ENCODE data around the gene NGEF. TPM values are rescaled to one million over a fixed set of nuclear protein-coding genes. Genes with fewer than 3 reads are reported as not detected.

Gene NGEF
- total and polyA plus RNA-seq, 7 donors: 0.13 to 0.51 (median 0.25) TPM; not detected in 1

DNA sequence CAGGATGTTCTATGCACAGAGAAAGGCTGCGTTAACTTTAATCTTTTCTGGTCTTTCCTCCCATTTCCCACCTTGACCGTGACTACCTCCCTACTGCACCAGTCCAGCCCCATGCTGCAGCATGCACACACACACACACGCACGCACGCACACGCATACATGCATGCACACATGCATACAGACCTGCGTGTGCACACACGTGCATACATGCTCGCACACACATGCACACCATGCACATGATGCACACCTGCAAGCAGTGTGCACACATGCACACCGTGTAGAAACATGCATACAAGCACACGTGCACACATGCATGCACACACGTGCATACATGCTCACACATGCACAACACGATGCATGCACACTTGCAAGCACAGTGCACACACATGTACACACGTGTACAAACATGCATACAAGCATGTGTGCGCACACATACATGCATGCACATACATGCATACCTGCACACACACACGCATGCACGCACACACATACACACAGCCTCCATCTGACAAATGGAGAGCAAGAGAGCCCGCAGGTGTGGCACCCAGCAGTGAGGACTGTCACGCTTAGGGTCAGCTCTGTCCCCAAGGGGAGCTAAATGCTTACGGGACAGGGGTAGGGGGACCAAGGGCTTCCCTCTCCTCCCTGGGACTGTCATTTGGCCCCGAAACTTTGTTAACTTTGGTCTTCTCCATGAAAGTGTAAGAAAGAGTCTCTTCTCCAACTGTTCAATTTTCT lies 124.8 kb downstream of the NGEF start:
- H3K4me1 ChIP-seq: peaks cover 8% of the 10 kb centered on the region
- WGBS, 3 donors: 79 to 86% (median 85%) methylated on average over 21 of the region's 21 CpGs
- no peak overlapping the region for H3K27ac ChIP-seq
- H3K9me3 ChIP-seq: no peaks in the 10 kb centered on the region
- no peak overlapping the region for H3K4me3 ChIP-seq
- no peak for ATAC-seq
- H3K27me3 ChIP-seq (ENCODE audit: insufficient read depth in 3 of 3, low read length in 2 of 3): no peaks in the 10 kb centered on the region
- no peak for DNase-seq
- intact Hi-C loops (cut with DNase I): loop anchor here in 1 of 2 donors (10.0 kb wide), 1 partner anchor 157 kb away; no protein-coding TSS in a partner anchor
- no peaks in the 10 kb centered on the region for H3K36me3 ChIP-seq (ENCODE audit: insufficient read depth in 1 of 2, low read depth in 1 of 2)
- TF ChIP-seq, protein P1, sequence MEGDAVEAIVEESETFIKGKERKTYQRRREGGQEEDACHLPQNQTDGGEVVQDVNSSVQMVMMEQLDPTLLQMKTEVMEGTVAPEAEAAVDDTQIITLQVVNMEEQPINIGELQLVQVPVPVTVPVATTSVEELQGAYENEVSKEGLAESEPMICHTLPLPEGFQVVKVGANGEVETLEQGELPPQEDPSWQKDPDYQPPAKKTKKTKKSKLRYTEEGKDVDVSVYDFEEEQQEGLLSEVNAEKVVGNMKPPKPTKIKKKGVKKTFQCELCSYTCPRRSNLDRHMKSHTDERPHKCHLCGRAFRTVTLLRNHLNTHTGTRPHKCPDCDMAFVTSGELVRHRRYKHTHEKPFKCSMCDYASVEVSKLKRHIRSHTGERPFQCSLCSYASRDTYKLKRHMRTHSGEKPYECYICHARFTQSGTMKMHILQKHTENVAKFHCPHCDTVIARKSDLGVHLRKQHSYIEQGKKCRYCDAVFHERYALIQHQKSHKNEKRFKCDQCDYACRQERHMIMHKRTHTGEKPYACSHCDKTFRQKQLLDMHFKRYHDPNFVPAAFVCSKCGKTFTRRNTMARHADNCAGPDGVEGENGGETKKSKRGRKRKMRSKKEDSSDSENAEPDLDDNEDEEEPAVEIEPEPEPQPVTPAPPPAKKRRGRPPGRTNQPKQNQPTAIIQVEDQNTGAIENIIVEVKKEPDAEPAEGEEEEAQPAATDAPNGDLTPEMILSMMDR (IDR thresholded peaks at IDR 0.05): no peak

DNA sequence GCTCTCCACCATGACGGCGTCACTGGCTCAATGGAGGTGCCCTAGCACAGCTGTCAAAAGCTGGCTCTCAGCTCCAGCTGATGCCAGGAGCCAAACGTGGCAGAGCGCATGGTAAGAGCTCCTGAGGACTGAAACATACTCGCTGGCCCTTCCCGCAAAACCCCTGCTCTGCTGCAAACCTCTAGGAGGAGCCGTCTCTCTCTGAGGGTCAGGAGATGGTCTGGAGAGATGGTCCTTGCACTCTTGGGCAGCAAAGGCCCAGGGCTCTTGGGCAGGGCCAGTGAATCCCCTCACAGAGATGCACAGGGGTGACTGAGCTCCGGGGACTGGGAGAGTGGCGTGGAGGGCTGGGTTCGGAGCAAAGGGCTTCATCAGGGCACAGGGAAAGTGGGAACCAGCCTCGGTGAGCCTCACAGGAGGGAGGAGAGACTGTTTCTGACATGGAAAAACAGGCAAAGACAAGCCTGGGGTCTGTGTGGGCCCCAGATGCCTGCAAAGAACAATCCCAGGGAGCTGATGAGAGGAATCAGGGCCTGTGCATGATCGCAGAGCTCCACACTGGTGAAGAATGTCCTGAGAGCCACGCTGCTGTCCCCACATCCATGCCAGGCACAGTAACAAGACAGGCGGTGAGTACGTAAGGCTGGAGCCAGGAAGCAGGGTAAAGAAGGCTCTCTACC lies 125.7 kb downstream of the NGEF start:
- 57 to 67% (median 64%) methylated on average over 15 of the region's 15 CpGs for WGBS, 3 donors
- H3K27me3 ChIP-seq (ENCODE audit: insufficient read depth in 3 of 3, low read length in 2 of 3): no peaks in the 10 kb centered on the region
- no peak overlapping the region for H3K4me3 ChIP-seq
- DNase-seq (no peak), ATAC-seq (no peak)
- TF ChIP-seq, protein P1 (IDR thresholded peaks at IDR 0.05): no peak
- intact Hi-C loops (cut with DNase I): loop anchor here in 1 of 2 donors (10.0 kb wide), 1 partner anchor 157 kb away; no protein-coding TSS in a partner anchor
- H3K27ac ChIP-seq: no peak overlapping the region
- H3K9me3 ChIP-seq: no peaks in the 10 kb centered on the region
- H3K36me3 ChIP-seq (ENCODE audit: insufficient read depth in 1 of 2, low read depth in 1 of 2): no peaks in the 10 kb centered on the region
- H3K4me1 ChIP-seq: peaks cover 8% of the 10 kb centered on the region

DNA sequence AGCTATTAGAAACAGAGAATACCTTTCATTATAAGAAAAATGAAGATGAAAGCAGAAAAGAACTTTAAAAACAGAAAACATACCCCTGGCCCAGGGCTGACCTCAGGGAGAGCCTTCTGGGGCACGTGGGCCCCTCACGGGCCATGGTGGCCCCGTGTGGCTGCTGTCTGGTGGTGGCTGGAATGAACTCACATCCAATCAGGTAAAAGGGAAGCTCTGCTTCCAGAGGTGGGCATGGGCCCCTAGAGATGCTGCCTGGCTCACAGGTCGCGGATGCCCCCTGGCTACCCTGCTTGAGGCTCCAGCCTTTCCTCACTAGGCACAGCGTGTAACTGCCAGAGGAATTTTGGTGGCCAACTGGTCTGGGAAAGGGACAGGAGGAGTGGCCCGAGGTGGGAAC lies 126.4 kb downstream of the NGEF start:
- Histone ChIP-seq H3K4me1 (peaks cover 7% of the 10 kb centered on the region), H3K9me3 (no peaks in the 10 kb centered on the region), H3K36me3 (ENCODE audit: insufficient read depth in 1 of 2, low read depth in 1 of 2) (no peaks in the 10 kb centered on the region), H3K27me3 (ENCODE audit: insufficient read depth in 3 of 3, low read length in 2 of 3) (no peaks in the 10 kb centered on the region), H3K27ac (no peak overlapping the region), H3K4me3 (no peak overlapping the region)
- ATAC-seq (no peak), DNase-seq (no peak)
- TF ChIP-seq, protein P1 (IDR thresholded peaks at IDR 0.05): no peak
- WGBS, 3 donors: 60 to 70% (median 70%) methylated on average over 7 of the region's 7 CpGs
- intact Hi-C loops (cut with DNase I): loop anchor here in 1 of 2 donors (10.0 kb wide), 1 partner anchor 158 kb away; no protein-coding TSS in a partner anchor

DNA sequence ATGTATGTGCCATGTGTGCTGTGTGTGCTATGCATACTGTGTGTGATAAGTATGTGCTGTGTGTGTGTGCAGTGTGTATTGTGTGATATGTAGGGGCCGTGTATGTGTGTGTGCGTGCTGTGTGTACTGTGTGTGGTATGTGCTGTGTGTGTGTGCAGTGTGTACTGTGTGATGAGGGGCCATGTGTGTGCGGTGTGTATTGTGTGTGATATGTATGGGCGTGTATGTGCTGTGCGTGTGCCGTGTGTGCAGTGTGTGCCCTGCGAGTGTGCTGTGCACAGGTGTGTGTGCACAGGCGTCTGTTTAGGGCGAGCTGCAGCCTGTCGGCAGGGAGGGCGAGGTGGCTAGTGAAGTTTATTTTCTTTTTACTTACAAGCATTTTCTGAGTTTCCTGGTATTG lies 126.9 kb downstream of the NGEF start:
- no peaks in the 10 kb centered on the region for H3K36me3 ChIP-seq (ENCODE audit: insufficient read depth in 1 of 2, low read depth in 1 of 2)
- intact Hi-C loops (cut with DNase I): loop anchor here in 1 of 2 donors (10.0 kb wide), 1 partner anchor 159 kb away; no protein-coding TSS in a partner anchor
- DNase-seq (no peak), ATAC-seq (no peak)
- no peaks in the 10 kb centered on the region for H3K9me3 ChIP-seq
- no peaks in the 10 kb centered on the region for H3K27me3 ChIP-seq (ENCODE audit: insufficient read depth in 3 of 3, low read length in 2 of 3)
- no peak overlapping the region for H3K27ac ChIP-seq
- H3K4me1 ChIP-seq: peaks cover 3% of the 10 kb centered on the region
- H3K4me3 ChIP-seq: no peak overlapping the region
- TF ChIP-seq, protein P1 (IDR thresholded peaks at IDR 0.05): no peak
- WGBS, 3 donors: 89 to 93% (median 93%) methylated on average over 11 of the region's 11 CpGs

Data from psoas muscle (tissue), 8 donors.